T-helper 1 cell (primary cell): Measurements from ENCODE around the gene GLOD4.
"Not testable (repeated sequence)": the region's sequence is repeated elsewhere in the genome, so short reads cannot be mapped to it uniquely, and the experiment has no call there.

Experiments
- DNase-seq, 5 donors: peaks; one replicate each; pipeline ENCODE4 v3.0.0-alpha.2; 2012 to 2020
- total RNA-seq, 4 donors: gene quantifications; one replicate each; lab custom pipeline; 2026; lab: John Stamatoyannopoulos, UW

Gene GLOD4, protein sequence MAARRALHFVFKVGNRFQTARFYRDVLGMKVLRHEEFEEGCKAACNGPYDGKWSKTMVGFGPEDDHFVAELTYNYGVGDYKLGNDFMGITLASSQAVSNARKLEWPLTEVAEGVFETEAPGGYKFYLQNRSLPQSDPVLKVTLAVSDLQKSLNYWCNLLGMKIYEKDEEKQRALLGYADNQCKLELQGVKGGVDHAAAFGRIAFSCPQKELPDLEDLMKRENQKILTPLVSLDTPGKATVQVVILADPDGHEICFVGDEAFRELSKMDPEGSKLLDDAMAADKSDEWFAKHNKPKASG
- 30.7 to 57.1 (median 54.7) reads per million in 4 donors for total RNA-seq

DNA sequence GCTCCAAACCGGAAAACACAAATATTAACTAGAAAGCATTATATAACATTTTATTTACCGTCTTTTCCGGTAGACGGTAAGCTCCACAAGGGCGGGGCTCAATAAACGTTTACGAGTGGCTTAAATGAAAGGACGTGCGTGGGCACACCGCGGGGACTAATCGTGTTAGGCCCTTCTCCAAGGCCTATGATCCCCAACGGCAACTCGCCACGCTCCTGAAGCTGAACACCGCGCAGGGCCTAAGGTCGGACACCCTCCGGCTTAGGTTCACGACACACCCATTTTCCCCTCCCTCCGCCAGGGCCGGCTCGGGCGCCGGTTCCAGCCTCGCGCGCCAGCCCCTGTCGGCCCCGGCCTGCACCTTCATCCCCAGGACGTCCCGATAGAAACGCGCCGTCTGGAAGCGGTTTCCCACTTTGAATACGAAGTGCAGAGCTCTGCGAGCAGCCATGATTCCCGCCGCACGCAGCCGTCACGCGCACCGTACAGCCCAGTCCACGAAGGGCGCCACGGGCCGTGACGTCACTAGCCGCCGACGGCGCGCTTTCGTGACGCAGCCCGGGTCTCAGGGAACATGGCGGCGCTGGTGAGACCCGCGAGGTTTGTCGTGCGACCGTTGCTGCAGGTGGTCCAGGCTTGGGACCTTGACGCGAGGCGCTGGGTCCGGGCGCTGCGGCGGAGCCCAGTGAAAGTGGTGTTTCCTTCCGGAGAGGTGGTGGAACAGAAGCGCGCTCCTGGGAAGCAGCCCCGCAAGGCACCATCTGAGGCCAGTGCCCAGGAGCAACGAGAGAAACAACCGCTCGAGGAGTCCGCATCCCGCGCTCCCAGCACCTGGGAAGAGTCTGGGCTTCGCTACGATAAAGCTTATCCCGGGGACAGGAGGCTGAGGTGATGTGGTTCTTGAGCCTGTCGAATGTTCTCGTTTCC is at the start of gene GLOD4, which contains the start of gene MRM3:
TSS of gene GLOD4 (minus strand) at position 476 of the 927 bp plus-strand sequence. CDS start at position 451, 25 bp downstream.
TSS of gene MRM3 (plus strand) at position 549 of the 927 bp plus-strand sequence. CDS start at position 575, 26 bp downstream.
- DNase-seq = peak; percentile 87 to 94 (median 91)

DNA sequence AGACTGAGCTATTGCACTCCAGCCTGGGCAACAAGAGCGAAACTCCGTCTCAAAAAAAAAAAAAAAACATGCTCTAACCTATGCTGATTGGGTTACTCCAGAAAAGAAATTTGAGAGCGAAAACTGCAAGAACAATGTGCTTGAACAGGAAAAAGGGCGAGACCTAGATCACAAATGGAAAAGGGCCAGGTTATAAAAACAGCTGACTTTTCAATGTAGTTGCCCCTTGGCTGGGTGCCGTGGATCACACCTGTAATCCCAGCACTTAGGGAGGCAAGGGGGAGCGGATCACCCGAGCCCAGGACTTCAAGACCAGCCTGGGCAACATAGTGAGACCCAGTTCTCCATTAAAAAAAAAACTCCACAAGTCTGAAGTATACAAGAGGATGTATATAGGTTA is 48.9 kb upstream of the GLOD4 start:
- no peak for DNase-seq

DNA sequence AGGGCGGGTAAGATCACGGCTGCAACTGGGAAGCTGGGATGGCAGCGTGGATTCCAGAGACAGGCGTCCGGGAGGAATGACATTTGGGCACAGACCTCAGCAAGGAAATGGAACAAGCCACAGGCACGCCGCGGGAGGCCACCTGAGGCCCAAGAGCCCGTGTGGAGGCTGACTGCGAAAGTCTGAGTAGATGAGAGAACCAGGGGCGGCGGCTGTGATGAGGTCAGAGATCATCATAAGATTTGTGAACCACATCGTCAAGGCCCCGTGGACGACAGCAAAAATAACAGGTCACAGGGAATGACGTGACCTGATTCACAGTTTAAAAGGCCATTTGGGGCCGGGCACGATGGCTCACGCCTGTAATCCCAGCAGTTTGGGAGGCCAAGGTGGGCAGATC is 48.3 kb upstream of the GLOD4 start:
- DNase-seq = no peak

DNA sequence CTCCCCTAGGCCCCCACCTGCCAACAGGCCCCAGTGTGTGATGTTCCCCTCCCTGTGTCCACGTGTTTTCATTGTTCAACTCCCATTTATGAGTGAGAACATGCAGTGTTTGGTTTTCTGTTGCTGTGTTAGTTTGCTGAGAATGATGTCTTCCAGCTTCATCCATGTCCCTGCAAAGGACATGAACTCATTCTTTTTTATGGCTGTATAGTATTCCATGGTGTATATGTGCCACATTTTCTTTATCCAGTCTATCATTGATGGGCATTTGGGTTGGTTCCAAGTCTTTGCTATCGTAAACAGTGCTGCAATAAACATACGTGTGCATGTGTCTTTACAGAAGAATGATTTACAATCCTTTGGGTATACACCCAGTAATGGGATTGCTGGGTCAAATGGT is 47.5 kb upstream of the GLOD4 start:
- DNase-seq = not testable (repeated sequence)

DNA sequence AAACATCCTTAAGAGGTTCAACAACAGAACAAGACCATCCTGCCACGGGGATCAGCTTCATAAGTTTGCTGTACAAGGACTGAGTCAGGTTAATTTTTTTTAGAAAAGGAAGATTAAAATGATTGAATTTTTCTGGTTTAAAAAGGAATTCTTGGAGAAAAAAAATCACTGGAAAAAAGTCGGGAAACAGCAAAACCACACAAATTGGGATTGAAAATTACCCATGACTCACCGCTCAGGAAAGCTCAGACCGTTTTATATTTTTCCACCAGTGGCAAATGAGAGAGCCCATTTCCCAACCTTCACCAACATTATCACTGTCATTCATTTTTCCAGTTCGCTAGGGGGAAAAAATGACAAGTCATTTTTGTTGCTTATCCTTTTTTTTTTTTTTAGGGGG is 46.7 kb upstream of the GLOD4 start:
- DNase-seq = no peak

DNA sequence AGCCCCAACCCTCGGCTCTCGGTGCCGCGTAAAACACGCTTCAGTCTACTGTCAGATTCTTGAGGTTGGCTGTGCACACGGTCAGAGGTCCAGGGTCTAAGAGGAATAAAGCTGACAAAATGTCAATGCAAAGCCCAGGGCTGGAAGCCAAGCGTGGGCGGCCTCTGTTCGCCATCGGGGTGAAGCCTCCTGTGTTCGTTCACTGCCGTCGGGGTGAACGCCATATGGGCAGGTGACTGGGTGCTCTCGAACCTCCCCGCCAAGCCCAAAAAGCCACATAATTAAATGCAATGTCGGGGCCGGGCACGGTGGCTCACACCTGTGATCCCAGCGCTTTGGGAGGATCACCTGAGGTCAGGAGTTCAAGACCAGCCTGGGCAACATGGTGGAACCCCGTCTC is 44.7 kb upstream of the GLOD4 start:
- no peak for DNase-seq

DNA sequence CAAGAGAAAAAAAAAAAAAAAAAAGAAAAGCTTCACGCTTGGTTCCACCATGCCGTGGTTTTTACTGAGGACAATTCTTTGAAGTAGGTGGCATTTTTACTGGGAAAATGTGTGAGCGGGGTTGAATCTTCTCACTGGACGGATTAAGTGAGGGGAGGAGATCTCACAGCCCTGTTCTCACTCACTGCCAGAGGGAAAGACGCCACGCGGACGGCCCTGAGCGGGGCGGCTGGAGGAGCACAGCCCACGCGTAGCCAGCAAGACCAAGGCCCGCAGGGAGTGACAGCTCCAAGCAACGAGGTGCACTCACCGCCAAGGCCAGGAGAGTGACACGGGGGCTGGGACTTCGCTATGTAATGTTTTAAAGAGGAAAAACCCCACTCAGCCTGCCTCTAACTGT is 43.1 kb upstream of the GLOD4 start:
- DNase-seq = no peak

DNA sequence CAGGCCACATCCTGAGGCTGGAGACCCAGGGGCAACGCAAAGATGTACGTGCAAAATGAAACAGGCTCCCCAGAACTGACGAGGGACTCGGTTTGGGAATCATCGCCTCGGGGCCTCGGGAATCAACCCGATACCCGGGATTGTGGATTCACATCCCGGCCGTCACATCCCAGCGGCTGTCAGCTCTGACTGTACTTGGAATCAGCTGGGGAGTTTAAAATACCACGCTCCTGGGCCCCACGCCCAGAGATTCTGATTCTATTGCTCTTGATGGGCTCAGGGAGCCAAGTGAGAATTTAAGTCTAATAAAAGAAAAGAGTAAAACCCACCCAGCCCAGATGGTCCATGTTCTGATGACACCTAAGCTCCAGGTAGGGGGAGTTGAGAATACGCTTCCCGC is 42.3 kb upstream of the GLOD4 start:
- no peak for DNase-seq

DNA sequence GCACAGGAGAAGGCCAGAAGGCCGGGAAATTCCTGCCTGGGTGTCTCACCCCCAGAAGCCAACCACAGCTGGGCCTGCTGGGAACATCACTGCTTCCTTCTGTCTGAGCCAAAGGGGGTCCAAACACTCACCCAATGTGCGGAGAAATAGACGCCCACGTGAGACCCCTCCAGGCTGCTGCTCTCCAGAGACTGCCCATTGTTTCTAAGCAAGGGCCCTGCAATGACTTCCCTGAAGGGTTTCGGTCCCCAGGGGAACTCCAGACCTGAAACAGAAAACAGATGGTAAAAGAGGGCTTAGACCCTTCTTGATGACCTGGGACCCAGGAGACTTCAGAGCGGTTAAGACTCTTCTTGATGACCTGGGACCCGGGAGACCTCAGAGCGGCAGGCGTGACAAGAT is 41.4 kb upstream of the GLOD4 start:
- DNase-seq = no peak

DNA sequence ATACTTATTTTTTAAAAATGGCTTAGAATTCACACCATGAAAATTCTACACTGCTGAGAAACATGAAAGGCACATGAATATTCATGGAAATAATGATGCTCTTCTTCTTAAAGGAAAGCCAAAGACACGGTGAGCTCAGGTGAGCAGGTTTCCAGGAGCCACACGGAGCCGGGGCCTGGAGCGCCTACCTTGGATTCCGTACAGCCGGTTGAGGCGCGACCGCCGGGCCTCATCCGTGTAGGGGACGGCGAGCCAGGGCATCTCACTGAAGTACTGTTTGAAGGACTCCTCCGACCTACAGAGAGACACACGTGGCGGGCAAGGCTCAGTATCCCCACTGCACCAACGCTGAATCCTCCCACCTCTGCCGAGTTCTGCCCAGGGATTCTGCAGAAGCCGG is 37.2 kb upstream of the GLOD4 start:
- no peak for DNase-seq

DNA sequence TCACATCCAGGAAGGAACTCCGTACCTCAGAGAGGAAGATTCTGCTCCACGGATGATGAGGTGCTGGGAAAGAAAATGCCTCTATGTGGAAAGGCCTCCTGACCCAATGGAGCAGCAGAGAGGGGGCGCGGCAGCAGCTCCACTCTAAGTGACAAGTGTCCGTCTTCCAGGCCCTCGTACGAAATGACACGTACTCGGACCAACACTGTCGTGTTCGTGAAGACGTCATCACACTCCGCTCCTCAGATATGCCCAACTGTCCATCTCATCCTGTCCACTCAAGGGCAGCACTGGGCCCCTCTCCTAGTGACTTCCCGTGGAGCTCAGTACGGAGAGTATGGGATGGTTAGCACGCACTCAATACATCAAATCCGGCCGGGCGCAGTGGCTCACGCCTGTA is 32.3 kb upstream of the GLOD4 start:
- no peak for DNase-seq

DNA sequence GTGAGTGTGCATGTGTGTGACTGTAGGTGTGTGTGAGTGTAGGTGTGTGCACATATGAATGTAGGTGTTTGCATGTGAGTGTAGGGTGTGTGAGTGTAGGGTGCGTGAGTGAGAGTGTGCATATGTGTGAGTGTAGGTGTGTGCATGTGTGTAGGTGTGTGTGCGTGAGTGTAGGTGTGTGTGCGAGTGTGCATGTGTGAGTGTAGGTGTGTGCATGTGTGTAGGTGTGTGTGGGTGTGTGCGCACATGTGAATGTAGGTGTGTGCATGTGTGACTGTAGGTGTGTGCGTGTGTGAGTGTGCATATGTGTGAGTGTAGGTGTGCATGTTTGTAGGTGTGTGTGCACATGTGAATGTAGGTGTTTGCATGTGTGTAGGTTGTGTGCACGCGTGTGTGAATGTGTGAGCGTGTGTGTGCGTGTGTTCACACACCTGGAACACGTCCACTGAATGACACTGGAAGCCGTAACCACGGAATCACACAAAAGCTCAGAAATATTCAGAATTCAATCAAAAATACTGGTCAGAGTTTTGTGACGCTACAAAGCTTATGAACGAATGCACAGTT is 30.6 kb upstream of the GLOD4 start:
- no peak for DNase-seq

DNA sequence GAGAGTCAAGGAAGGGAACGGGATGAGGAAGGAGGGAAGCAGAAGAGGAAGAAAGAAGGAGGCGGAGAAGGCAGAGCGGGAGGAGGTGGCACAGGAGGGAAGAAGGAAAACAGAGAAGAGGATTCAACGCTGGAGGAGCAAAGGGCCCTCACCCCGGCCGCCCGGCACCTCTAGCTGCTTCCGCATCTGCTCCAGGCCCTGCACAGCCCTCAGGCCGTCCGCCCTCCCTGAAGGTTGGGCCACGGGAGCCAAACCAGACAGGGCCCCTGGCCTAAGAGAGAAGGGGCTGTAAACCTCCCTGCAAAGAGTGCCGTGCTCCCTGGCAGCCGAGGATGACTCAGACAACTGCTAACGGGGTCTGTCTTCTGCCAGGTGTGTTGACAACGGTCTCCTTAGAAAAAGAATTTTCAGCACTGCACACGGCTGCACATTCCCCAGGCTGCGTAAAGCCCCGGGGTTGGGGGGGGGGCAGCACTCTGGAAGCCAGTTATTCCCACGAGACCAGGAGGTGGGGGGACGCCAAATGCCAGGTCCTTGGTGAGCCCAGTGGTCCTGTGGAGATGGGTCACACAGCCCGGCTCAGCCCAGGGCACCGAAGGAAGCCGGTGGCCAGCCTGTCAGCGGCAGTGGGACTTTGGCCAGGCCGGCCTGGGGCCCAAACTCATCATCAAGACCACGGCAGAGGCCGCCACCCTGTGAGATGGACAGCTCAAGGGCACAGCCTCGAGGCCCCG is 29.1 kb upstream of the GLOD4 start:
- DNase-seq = no peak

DNA sequence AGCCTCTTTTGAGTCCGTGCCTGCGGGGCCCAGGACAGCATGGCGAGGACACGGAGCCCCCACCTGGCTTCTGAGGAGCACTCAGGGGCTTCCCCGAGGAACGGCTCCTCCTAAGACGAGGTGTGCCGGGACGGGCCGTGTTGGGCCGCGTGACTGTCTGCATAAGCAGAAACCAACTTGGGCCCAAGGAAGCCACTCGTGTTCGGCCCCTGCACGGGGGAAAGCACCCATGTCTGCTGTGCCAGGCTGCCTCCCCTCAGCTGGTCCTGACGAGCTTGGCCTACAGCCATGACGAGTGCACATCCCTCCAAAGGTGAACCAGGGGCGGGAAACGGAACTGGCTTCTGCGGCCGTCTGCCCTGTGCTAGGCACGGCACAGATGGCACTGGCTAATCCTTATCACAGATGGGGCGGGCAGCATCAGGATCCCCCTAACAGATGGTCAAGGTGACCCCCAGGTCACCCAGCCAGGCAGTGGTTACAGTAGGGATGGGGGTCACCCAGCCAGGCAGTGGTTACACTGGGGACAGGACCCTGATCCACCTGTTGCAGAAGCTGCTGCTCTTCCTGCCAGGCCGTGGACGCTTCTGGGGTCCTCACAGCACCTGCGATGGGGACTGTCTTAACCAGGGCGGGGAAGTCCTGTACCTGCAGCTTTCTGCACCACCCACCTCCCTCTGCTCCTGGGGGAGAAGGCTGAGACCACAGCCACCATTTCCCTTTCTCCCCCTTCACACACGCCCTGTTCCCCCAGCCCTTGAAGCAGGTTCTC is 25.6 kb upstream of the GLOD4 start:
- no peak for DNase-seq

DNA sequence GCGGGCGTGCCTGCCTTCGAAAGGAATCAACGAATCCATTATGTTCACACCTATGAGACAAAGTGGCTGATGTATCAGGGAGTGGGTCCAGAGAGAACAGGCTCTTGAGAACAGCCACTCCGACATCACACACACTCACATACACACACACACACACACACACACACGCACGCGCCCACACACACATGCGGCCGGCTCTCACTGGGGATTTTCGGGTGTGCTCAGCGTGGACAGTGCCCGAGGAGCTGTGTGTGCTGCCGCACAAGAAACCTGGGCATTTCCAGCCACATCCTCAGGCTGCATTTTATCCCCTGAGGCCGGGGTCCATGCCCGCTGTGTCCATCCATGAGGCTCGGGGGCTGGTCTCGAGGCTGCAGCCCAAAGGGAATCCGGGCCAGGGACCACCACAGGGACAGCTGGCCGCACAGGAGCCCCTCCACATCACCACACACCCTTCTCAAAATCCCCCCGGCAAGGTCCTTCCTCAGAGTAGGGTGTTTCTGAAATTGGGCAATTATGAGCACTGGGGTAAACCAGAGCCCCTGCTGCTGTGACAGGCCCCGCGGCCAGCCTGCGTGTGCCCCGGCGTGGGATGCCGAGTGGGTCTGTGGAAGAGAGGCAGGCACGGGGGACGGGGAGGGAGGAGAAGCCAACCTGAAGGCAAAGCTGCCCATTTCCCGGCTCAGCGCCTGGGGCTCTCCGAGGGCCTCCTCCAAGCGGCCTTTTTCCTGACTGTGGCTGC is 24.9 kb upstream of the GLOD4 start:
- DNase-seq = no peak

DNA sequence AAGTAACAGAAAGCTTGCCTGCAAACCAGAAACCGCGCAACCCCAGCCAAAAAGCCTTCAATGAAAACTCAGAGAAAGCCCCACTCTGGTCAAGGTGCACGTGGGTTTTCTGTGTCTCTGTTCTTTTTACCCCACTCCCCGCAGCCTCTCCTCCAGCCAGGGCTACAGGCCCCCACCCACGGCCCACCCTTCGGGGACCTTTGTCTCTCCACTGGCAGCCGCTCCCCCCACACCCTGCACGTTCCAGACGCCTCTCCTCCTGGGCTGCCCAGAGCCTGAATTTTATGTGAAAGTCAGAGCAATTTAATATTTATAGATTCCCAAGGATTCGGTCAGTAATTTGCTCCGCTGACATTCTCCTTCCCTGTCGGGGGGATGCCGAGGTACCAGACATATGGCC is 24.3 kb upstream of the GLOD4 start:
- DNase-seq = no peak

DNA sequence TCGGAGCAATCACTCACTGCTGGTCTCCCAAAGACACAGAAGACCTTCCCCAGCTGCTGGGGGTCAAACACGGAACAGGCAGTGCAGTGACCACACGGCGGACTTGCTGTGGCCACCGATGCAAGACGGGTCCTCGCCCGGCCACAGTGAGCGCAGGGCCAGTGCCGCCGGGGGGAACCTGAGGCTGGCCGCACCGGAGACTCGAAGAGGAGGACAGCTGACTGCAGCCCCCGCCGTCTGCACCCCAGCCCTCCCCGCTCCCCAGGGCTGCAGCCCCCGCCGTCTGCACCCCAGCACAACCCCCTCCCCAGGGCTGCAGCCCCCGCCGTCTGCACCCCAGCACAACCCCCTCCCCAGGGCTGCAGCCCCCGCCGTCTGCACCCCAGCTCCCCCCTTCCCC is 23.8 kb upstream of the GLOD4 start:
- not testable (repeated sequence) for DNase-seq

DNA sequence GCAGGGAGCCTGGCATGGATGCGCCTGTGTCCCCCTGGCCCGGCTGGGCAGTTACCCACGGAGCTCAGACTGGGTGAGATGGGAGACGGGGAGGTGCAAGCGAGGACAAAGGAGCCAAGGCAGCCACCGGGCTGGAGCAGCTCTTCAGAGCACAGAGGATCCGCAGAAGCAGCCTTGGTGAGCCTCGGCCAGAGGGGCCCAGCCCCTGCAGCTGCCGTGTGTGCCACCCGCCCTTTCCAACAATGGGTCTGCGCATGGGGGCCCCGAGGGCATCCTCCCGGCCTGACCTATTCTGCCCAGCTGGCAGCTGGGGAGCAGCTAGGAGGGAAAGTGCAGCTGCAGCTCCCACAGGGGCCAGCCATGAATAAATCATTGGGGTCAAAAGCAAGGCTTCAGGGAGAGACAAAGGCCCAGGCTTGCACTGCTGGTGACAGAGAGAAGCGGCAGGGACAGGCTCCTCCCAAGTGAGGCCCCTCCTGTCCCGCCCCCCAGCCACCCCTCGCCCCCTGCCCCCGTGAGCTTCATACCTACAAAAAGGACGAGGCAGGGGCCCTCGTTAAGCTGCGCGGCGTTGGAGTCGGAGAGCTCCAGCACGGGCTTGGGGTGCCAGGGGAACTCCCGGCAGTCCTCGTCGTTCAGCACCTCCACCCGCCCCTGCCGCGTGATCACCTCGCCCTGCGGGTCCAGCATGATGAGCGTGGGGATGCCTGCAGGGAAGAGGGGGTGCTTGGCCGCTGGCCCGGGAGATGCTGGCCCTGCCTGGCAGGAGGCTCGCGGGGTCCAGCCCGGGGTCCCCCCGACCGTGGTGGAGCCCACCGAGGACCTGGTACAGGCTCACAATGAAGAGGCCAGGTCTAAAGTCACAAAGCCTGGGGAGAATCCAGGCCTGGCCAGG is 22.7 kb upstream of the GLOD4 start:
- no peak for DNase-seq

DNA sequence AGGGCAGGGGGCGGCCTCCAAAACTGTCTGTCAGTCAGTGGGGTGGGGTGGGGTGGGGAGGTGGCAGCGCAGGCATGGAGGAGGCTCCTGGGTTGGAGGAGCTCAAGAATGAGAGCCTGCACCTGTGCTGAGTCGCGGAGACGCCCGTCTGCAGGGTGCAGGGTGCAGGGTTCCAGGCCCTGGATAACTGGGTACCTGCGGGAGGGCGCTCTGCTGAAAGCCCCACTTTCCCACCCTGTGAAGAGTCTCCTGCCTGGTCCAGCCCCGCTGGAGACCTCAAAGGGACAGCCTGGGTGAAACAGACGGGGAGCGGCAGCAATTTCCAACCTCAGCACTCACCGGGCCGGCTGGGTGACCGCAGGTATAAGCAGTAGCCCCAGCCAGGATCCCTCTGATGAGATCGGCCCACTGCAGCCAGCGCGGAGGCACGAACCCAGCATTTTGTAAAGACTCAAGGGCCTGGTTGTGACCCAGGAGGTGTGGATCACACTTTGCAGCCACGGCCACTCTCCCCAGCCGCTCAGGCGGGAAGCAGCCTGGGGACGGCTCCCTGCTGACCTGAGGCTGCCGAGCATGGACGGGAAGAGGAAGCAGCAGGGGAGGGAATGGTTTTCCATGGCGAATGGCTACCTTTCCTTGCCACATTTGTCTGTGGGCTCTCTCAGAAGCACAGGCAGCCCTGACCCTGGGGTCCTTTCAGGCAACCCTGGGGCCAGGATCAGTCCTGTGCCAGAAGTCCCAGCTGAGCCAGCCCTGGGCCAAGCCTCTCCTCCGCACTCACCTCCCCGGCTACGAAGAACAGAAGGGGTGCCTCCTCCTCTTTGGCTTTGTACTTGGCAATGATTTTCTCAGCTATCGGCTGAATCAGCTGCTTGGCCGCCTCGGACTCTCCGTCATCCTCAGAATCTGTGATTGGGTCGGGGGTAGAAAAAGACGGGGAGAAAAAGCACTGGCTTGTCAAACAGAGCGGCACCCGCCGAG is 21.1 kb upstream of the GLOD4 start:
- no peak for DNase-seq
